ENCODE results near the gene RERE.

DNA sequence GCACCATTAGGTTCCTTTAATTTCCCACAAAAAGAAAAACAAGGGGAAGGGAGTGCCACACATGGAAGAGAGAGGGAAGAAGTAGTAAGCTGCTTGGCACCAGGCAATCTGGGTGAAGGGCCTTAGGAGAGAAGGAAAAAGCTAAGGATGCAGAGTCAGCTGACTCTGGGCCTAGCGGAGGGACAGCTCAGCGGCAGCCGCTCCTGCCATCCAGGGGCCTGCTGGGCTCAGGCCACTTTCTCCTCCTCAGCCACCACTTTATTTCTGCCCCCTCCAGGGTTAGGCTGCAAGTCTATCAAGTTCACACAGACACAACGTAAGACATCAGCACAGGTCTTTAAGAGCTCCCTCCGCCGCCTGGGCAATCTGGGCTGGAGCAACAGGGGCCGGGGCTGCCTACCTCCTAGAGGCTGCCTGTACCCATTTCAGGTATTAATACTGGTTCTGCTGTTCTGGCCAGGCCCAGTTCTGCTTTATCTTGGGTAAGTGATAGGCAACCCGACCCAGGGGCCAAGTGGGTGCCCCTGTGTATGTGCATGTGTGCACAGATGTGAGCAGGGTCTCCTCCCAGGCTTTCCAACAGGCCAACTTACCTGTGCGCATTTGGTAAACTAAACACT is 446.0 kb downstream of the RERE start:
- TF ChIP-seq, protein P1, sequence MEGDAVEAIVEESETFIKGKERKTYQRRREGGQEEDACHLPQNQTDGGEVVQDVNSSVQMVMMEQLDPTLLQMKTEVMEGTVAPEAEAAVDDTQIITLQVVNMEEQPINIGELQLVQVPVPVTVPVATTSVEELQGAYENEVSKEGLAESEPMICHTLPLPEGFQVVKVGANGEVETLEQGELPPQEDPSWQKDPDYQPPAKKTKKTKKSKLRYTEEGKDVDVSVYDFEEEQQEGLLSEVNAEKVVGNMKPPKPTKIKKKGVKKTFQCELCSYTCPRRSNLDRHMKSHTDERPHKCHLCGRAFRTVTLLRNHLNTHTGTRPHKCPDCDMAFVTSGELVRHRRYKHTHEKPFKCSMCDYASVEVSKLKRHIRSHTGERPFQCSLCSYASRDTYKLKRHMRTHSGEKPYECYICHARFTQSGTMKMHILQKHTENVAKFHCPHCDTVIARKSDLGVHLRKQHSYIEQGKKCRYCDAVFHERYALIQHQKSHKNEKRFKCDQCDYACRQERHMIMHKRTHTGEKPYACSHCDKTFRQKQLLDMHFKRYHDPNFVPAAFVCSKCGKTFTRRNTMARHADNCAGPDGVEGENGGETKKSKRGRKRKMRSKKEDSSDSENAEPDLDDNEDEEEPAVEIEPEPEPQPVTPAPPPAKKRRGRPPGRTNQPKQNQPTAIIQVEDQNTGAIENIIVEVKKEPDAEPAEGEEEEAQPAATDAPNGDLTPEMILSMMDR (IDR thresholded peaks at IDR 0.05): no peak
- no peak for TF ChIP-seq POLR2A (IDR thresholded peaks at IDR 0.05)

All from heart left ventricle (tissue), 13 donors.